ENCODE measurements around the gene AMOTL2. TPM values are rescaled to one million over a fixed set of nuclear protein-coding genes. Genes with fewer than 3 reads are reported as not detected.

Gene AMOTL2
- total and polyA plus RNA-seq, 2 donors: 3.6 to 7.3 TPM

GRCh38 chr3:134357261-134357913, 16.9 kb downstream of the AMOTL2 start:
- 90% methylated on average over 10 of the region's 10 CpGs for WGBS
- Histone ChIP-seq H3K36me3 (ENCODE audit: control insufficient read depth in 2 of 2, insufficient read depth in 2 of 2, low read length in 1 of 2) (no peaks in the 10 kb centered on the region), H3K4me1 (ENCODE audit: control insufficient read depth in 2 of 2, insufficient read depth in 2 of 2, low read length in 2 of 2) (peaks cover 0 to 17% of the 10 kb centered on the region in 2 donors), H3K4me3 (ENCODE audit: low read length in 2 of 2) (no peak overlapping the region), H3K9me3 (ENCODE audit: control insufficient read depth in 2 of 2, insufficient read depth in 1 of 2, low read length in 1 of 2) (no peaks in the 10 kb centered on the region), H3K27me3 (ENCODE audit: control insufficient read depth in 2 of 2, insufficient read depth in 1 of 2, low read length in 1 of 2) (no peaks in the 10 kb centered on the region), H3K27ac (ENCODE audit: low read depth in 1 of 2, low read length in 1 of 2) (peak overlapping the region in 1 of 2 donors; percentile 62)
- DNase-seq (ENCODE audit: low read depth in 6 of 9, low spot score in 9 of 9): no peak

- 94% methylated on average over 9 of the region's 9 CpGs for WGBS
- no peaks in the 10 kb centered on the region for H3K36me3 ChIP-seq (ENCODE audit: control insufficient read depth in 2 of 2, insufficient read depth in 2 of 2, low read length in 1 of 2)
- peaks cover 0 to 23% of the 10 kb centered on the region in 2 donors for H3K4me1 ChIP-seq (ENCODE audit: control insufficient read depth in 2 of 2, insufficient read depth in 2 of 2, low read length in 2 of 2)
- no peaks in the 10 kb centered on the region for H3K27me3 ChIP-seq (ENCODE audit: control insufficient read depth in 2 of 2, insufficient read depth in 1 of 2, low read length in 1 of 2)
- no peak for DNase-seq (ENCODE audit: low read depth in 6 of 9, low spot score in 9 of 9)
- H3K9me3 ChIP-seq (ENCODE audit: control insufficient read depth in 2 of 2, insufficient read depth in 1 of 2, low read length in 1 of 2): no peaks in the 10 kb centered on the region
- H3K4me3 ChIP-seq (ENCODE audit: low read length in 2 of 2): no peak overlapping the region
- H3K27ac ChIP-seq (ENCODE audit: low read depth in 1 of 2, low read length in 1 of 2): no peak overlapping the region
These were observed 17.7 kb downstream of the AMOTL2 start for GRCh38 chr3:134356411-134357040.

- H3K4me3 ChIP-seq (ENCODE audit: low read length in 2 of 2): no peak overlapping the region
- no peaks in the 10 kb centered on the region for H3K36me3 ChIP-seq (ENCODE audit: control insufficient read depth in 2 of 2, insufficient read depth in 2 of 2, low read length in 1 of 2)
- H3K27me3 ChIP-seq (ENCODE audit: control insufficient read depth in 2 of 2, insufficient read depth in 1 of 2, low read length in 1 of 2): no peaks in the 10 kb centered on the region
- WGBS: 95% methylated on average over 5 of the region's 5 CpGs
- no peak overlapping the region for H3K27ac ChIP-seq (ENCODE audit: low read depth in 1 of 2, low read length in 1 of 2)
- peaks cover 0 to 23% of the 10 kb centered on the region in 2 donors for H3K4me1 ChIP-seq (ENCODE audit: control insufficient read depth in 2 of 2, insufficient read depth in 2 of 2, low read length in 2 of 2)
- DNase-seq (ENCODE audit: low read depth in 6 of 9, low spot score in 9 of 9): no peak
- H3K9me3 ChIP-seq (ENCODE audit: control insufficient read depth in 2 of 2, insufficient read depth in 1 of 2, low read length in 1 of 2): no peaks in the 10 kb centered on the region
These were observed 18.8 kb downstream of the AMOTL2 start for GRCh38 chr3:134355416-134355815.

DNA sequence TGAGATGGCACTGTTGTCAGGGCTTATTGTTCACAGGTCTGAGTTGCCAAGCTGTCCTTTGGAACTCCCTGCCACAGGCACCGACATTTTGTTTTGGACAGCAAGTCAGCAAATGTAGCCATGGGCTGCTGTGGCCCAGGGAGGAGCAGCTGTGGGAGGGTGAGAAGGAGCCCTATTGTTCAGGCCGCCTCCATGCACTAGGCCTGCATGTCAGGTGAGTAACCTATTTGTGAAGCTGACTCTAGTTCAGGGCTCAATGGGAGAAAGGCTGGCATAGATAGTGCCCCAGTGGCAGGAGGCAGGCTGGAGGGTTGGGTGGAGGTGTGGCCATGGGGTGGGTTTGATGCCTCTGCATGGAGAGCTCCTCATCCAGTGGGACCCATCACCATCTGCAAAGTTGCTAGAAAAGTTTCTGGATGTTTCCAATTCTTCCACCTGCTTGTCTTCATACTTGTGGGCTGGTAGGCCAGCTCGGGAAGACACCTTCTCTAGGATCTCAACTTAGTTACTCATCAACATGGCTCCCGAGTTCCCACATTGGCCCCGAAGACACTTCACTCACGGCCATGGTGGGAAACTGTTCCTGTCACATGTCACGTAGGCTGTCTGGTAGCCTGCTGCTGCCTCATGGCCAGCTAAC, 19.5 kb downstream of the AMOTL2 start:
- DNase-seq (ENCODE audit: low read depth in 6 of 9, low spot score in 9 of 9): no peak
- Histone ChIP-seq H3K27ac (ENCODE audit: low read depth in 1 of 2, low read length in 1 of 2) (no peak overlapping the region), H3K4me3 (ENCODE audit: low read length in 2 of 2) (no peak overlapping the region), H3K4me1 (ENCODE audit: control insufficient read depth in 2 of 2, insufficient read depth in 2 of 2, low read length in 2 of 2) (peaks cover 0 to 23% of the 10 kb centered on the region in 2 donors), H3K27me3 (ENCODE audit: control insufficient read depth in 2 of 2, insufficient read depth in 1 of 2, low read length in 1 of 2) (no peaks in the 10 kb centered on the region), H3K36me3 (ENCODE audit: control insufficient read depth in 2 of 2, insufficient read depth in 2 of 2, low read length in 1 of 2) (no peaks in the 10 kb centered on the region), H3K9me3 (ENCODE audit: control insufficient read depth in 2 of 2, insufficient read depth in 1 of 2, low read length in 1 of 2) (no peaks in the 10 kb centered on the region)
- WGBS: 96% methylated on average over 7 of the region's 7 CpGs

- H3K27ac ChIP-seq (ENCODE audit: low read depth in 1 of 2, low read length in 1 of 2): no peak overlapping the region
- peaks cover 0 to 23% of the 10 kb centered on the region in 2 donors for H3K4me1 ChIP-seq (ENCODE audit: control insufficient read depth in 2 of 2, insufficient read depth in 2 of 2, low read length in 2 of 2)
- no peaks in the 10 kb centered on the region for H3K36me3 ChIP-seq (ENCODE audit: control insufficient read depth in 2 of 2, insufficient read depth in 2 of 2, low read length in 1 of 2)
- H3K4me3 ChIP-seq (ENCODE audit: low read length in 2 of 2): no peak overlapping the region
- no peak for DNase-seq (ENCODE audit: low read depth in 6 of 9, low spot score in 9 of 9)
- H3K27me3 ChIP-seq (ENCODE audit: control insufficient read depth in 2 of 2, insufficient read depth in 1 of 2, low read length in 1 of 2): no peaks in the 10 kb centered on the region
- H3K9me3 ChIP-seq (ENCODE audit: control insufficient read depth in 2 of 2, insufficient read depth in 1 of 2, low read length in 1 of 2): no peaks in the 10 kb centered on the region
- 91% methylated on average over 7 of the region's 7 CpGs for WGBS
These were observed 20.2 kb downstream of the AMOTL2 start for GRCh38 chr3:134353831-134354611.

GRCh38 chr3:134353171-134353825, 20.9 kb downstream of the AMOTL2 start:
- DNase-seq (ENCODE audit: low read depth in 6 of 9, low spot score in 9 of 9): no peak
- Histone ChIP-seq H3K4me1 (ENCODE audit: control insufficient read depth in 2 of 2, insufficient read depth in 2 of 2, low read length in 2 of 2) (peaks cover 0 to 20% of the 10 kb centered on the region in 2 donors), H3K9me3 (ENCODE audit: control insufficient read depth in 2 of 2, insufficient read depth in 1 of 2, low read length in 1 of 2) (no peaks in the 10 kb centered on the region), H3K27me3 (ENCODE audit: control insufficient read depth in 2 of 2, insufficient read depth in 1 of 2, low read length in 1 of 2) (no peaks in the 10 kb centered on the region), H3K27ac (ENCODE audit: low read depth in 1 of 2, low read length in 1 of 2) (no peak overlapping the region), H3K4me3 (ENCODE audit: low read length in 2 of 2) (no peak overlapping the region), H3K36me3 (ENCODE audit: control insufficient read depth in 2 of 2, insufficient read depth in 2 of 2, low read length in 1 of 2) (no peaks in the 10 kb centered on the region)
- WGBS: 93% methylated on average over 8 of the region's 8 CpGs

GRCh38 chr3:134352031-134352671, 22.1 kb downstream of the AMOTL2 start:
- no peaks in the 10 kb centered on the region for H3K36me3 ChIP-seq (ENCODE audit: control insufficient read depth in 2 of 2, insufficient read depth in 2 of 2, low read length in 1 of 2)
- H3K27ac ChIP-seq (ENCODE audit: low read depth in 1 of 2, low read length in 1 of 2): no peak overlapping the region
- H3K27me3 ChIP-seq (ENCODE audit: control insufficient read depth in 2 of 2, insufficient read depth in 1 of 2, low read length in 1 of 2): no peaks in the 10 kb centered on the region
- DNase-seq (ENCODE audit: low read depth in 6 of 9, low spot score in 9 of 9): no peak
- H3K4me1 ChIP-seq (ENCODE audit: control insufficient read depth in 2 of 2, insufficient read depth in 2 of 2, low read length in 2 of 2): peaks cover 0 to 13% of the 10 kb centered on the region in 2 donors
- no peaks in the 10 kb centered on the region for H3K9me3 ChIP-seq (ENCODE audit: control insufficient read depth in 2 of 2, insufficient read depth in 1 of 2, low read length in 1 of 2)
- no peak overlapping the region for H3K4me3 ChIP-seq (ENCODE audit: low read length in 2 of 2)
- whole genome bisulfite sequencing: 90% methylated on average over 4 of the region's 4 CpGs

GRCh38 chr3:134351427-134351826, 22.8 kb downstream of the AMOTL2 start:
- no peaks in the 10 kb centered on the region for H3K36me3 ChIP-seq (ENCODE audit: control insufficient read depth in 2 of 2, insufficient read depth in 2 of 2, low read length in 1 of 2)
- WGBS: 93% methylated on average over 5 of the region's 5 CpGs
- no peak overlapping the region for H3K4me3 ChIP-seq (ENCODE audit: low read length in 2 of 2)
- H3K27ac ChIP-seq (ENCODE audit: low read depth in 1 of 2, low read length in 1 of 2): no peak overlapping the region
- peaks cover 0 to 1% of the 10 kb centered on the region in 2 donors for H3K9me3 ChIP-seq (ENCODE audit: control insufficient read depth in 2 of 2, insufficient read depth in 1 of 2, low read length in 1 of 2)
- DNase-seq (ENCODE audit: low read depth in 6 of 9, low spot score in 9 of 9): no peak
- H3K27me3 ChIP-seq (ENCODE audit: control insufficient read depth in 2 of 2, insufficient read depth in 1 of 2, low read length in 1 of 2): no peaks in the 10 kb centered on the region
- H3K4me1 ChIP-seq (ENCODE audit: control insufficient read depth in 2 of 2, insufficient read depth in 2 of 2, low read length in 2 of 2): peaks cover 0 to 13% of the 10 kb centered on the region in 2 donors

Data from thymus (tissue), 11 donors.